ENCODE data around the gene DNAAF3. TPM values are rescaled to one million over a fixed set of nuclear protein-coding genes. Genes with fewer than 3 reads are reported as not detected.

DNAAF3 gene
- total RNA-seq, 1 donor from 2014 or later = 2.4 TPM

GRCh38 chr19:55131421-55131820 is 35.0 kb downstream of the DNAAF3 start:
- Mint-ChIP-seq H3K4me3 (ENCODE audit: unreplicated experiment) (no peak overlapping the region), H3K9me3 (ENCODE audit: unreplicated experiment) (peaks cover 3% of the 10 kb centered on the region), H3K27ac (ENCODE audit: unreplicated experiment) (peak overlapping the region; percentile 5), H3K4me1 (ENCODE audit: low read depth, unreplicated experiment) (peaks cover 3% of the 10 kb centered on the region), H3K27me3 (ENCODE audit: unreplicated experiment) (peaks cover 1% of the 10 kb centered on the region), H3K36me3 (ENCODE audit: unreplicated experiment) (peaks cover 5% of the 10 kb centered on the region)
- no peak for TF ChIP-seq CTCF (IDR thresholded peaks at IDR 0.05; ENCODE audit: partially characterized antibody, unreplicated experiment)
- no peak for DNase-seq

- peaks cover 11% of the 10 kb centered on the region for H3K9me3 Mint-ChIP-seq (ENCODE audit: unreplicated experiment)
- peaks cover 14% of the 10 kb centered on the region for H3K4me1 Mint-ChIP-seq (ENCODE audit: low read depth, unreplicated experiment)
- peaks cover 23% of the 10 kb centered on the region for H3K27me3 Mint-ChIP-seq (ENCODE audit: unreplicated experiment)
- TF ChIP-seq CTCF (IDR thresholded peaks at IDR 0.05; ENCODE audit: partially characterized antibody, unreplicated experiment) = no peak
- peak overlapping the region; percentile 98 for H3K4me3 Mint-ChIP-seq (ENCODE audit: unreplicated experiment)
- peak overlapping the region; percentile 36 for H3K27ac Mint-ChIP-seq (ENCODE audit: unreplicated experiment)
- peaks cover 10% of the 10 kb centered on the region for H3K36me3 Mint-ChIP-seq (ENCODE audit: unreplicated experiment)
- DNase-seq = no peak
These were observed 47.4 kb downstream of the DNAAF3 start for GRCh38 chr19:55119053-55119452.

GRCh38 chr19:55118401-55118991 is 47.9 kb downstream of the DNAAF3 start:
- no peak for TF ChIP-seq CTCF (IDR thresholded peaks at IDR 0.05; ENCODE audit: partially characterized antibody, unreplicated experiment)
- peaks cover 14% of the 10 kb centered on the region for H3K4me1 Mint-ChIP-seq (ENCODE audit: low read depth, unreplicated experiment)
- peak overlapping the region; percentile 93 for H3K27ac Mint-ChIP-seq (ENCODE audit: unreplicated experiment)
- peaks cover 5% of the 10 kb centered on the region for H3K36me3 Mint-ChIP-seq (ENCODE audit: unreplicated experiment)
- H3K9me3 Mint-ChIP-seq (ENCODE audit: unreplicated experiment) = peaks cover 11% of the 10 kb centered on the region
- H3K27me3 Mint-ChIP-seq (ENCODE audit: unreplicated experiment) = peaks cover 21% of the 10 kb centered on the region
- H3K4me3 Mint-ChIP-seq (ENCODE audit: unreplicated experiment) = peak overlapping the region; percentile 98
- peak; percentile 84 for DNase-seq

GRCh38 chr19:55117663-55118391 is 48.6 kb downstream of the DNAAF3 start:
- H3K4me1 Mint-ChIP-seq (ENCODE audit: low read depth, unreplicated experiment) = peaks cover 14% of the 10 kb centered on the region
- peaks cover 21% of the 10 kb centered on the region for H3K27me3 Mint-ChIP-seq (ENCODE audit: unreplicated experiment)
- H3K36me3 Mint-ChIP-seq (ENCODE audit: unreplicated experiment) = peaks cover 5% of the 10 kb centered on the region
- H3K9me3 Mint-ChIP-seq (ENCODE audit: unreplicated experiment) = peaks cover 11% of the 10 kb centered on the region
- no peak for TF ChIP-seq CTCF (IDR thresholded peaks at IDR 0.05; ENCODE audit: partially characterized antibody, unreplicated experiment)
- peak overlapping the region; percentile 93 for H3K27ac Mint-ChIP-seq (ENCODE audit: unreplicated experiment)
- peak overlapping the region; percentile 98 for H3K4me3 Mint-ChIP-seq (ENCODE audit: unreplicated experiment)
- peak; percentile 96 for DNase-seq

Measured in glutamatergic neuron (in vitro differentiated cells).